ENCODE data around the gene SF1.

The SF1 gene

DNA sequence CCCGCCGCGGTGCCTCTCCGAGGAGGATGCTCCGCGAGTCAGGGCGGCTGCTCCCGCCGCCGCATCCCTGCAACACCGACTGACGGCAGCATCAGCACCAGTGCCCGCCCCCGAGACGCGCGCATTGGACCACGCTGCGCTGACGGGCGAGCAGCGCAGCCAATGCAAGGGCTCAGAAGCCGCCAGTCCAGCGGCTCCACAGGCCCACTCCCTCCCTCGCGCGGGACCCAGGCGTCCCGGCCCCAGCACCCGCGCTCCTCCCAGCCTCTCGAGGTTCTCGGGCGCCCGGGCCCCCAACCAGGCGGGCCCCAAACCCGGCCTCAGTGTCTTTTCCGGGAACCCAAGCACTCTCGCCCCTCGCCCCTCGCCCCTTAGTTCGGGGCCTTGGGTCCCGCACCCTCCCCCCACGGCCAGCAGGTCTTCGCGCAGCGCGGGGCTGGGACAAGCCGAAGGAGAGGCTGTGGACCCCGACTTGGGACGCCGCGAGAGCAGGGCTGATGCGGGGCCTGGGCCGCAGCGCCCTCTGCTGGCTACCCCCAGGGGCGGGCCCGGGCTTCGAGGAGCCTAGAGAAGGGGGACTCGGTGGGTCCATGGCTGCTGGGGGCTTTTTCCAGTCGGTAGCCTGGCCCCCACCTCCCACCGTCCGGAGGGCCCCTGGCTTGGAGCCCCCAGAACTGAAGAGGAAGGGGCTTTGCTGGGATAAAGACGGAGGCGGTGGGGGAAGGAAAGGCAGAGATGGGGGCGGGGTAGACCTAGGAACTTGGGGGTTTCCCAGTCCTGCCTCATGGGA is 55.0 kb downstream of the SF1 start, which contains the start of gene NRXN2:
Gene NRXN2, minus strand, starts transcription at position 81 of the 790 bp plus-strand sequence. CDS start 9,498 bp downstream, outside the sequence.
- DNase-seq, result peak; percentile 94

GRCh38 chr11:64722141-64723065 is 55.9 kb downstream of the SF1 start:
- no peak for DNase-seq

DNA sequence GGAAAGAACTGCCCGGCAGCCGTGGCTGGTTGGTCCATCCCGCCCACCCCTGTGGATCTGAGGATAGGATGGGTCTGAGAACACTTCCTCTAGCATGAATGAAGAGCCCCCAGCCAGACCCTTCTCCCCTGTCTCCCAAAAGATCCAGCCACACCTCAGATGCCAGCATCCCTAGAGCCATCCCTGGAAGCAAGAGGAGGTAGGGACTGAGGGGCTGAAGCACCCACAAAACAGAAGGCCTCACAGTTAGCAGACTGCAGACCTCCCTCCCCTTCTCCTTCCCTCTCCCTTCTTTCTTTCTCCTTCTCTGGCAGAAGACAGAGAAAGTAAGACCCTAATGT is 57.0 kb downstream of the SF1 start:
- DNase-seq, result no peak

GRCh38 chr11:64720640-64721358 is 57.5 kb downstream of the SF1 start:
- DNase-seq, result no peak

DNA sequence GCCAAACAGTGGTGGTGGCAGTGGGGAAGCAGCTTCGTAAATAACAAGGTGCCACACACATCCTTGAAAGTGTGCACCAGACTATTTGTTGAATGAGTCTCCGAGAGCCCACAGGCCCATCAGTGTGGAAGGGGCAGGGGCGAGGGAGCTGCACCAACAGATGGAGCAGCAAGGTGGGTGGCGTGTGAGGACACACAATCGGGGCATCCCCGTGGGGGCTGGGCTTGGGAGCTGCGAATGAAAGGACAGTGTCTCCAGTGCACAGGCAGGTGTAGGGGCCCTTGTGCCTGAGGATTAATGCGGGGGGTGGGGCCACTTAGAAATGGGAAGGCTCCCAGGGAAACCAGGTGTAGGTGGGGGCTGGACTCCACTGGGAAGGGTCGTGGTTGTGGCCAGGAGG is 58.2 kb downstream of the SF1 start:
- DNase-seq, result no peak

DNA sequence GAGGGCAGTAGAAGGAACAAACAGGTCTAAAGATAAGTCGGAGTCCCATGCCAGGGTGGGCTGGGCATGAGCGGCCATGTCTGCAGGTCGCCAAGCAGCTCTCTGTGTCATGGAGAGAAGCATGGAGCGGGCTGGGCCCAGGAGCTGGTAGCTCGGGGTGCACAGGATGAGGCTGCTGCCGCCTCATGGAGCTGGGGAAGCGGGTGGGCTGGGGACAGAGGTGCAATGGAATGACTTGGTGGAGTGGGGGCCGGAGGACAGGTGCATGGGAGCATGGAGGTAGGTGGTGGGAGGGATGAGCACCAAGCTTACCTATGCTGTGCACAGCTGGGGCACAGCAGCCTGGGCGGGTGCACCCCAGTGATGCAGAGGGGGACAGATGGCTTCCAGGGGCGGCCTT is 58.9 kb downstream of the SF1 start:
- DNase-seq, result no peak

DNA sequence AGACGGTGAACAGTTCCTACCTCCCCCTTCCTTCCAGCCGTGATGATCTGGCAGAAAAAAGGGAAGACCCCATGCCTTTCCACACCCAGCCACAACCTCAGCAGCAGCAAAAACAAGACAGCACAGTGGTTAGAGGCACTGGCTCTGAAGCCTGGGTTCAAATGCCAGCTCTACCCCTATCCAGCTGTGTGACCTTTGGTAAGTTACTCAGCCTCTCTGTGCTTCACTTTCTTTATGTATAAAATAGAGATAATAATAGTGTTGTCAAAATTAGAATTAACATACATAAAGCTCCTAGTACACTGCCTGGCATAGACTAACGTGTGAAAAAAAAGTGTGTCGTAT is 59.6 kb downstream of the SF1 start:
- DNase-seq, result no peak

DNA sequence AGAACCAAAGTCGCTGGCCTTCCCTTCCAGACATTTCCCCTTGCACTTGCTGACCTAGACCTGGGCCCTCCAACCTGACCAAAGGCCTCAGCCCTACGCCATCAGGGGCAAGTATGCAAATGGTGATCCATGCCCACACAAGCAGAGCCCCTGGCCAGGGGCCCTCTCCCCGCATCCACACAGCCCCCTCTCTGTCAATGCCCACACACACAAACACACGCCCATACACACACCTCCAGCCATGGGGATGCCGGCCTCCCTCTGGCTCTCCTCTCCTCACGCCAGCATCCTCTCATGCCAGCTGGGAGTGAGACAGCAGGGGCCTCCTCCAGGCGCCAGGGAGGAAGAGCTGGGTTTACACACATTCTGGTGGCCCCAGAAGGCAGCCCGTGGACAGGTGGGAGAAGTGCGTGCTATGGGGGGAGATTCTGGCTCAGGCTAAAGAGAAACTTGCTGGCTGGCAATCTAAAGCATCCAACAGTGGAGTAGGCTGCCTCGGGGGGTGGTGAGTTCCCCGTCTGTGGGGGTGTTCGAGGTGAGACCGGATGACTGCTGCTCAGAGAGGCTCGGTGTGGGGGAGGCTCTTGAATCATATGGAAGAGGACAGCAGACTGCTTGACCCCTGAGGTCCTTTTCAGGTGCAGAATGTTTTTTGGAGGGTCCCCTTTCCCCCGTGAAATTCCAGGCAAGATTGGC is 60.1 kb downstream of the SF1 start:
- DNase-seq, result peak; percentile 26

DNA sequence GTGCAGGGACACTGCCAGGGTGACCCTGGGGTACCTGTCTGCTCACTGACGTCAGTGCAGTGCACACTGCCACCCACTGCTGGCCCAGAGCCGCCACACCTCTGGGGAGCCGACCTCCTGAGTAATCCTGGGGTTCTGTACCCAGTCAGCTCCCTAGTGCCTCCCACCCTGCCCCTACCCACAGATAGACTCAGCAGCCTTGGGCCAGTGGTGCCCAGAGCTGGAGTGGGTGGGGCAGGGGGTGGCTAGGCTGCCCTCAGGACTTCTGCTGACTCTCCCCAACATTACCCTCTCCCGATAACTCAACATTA is 61.1 kb downstream of the SF1 start:
- DNase-seq, result no peak

GRCh38 chr11:64716473-64717267 is 61.7 kb downstream of the SF1 start:
- DNase-seq, result no peak

DNA sequence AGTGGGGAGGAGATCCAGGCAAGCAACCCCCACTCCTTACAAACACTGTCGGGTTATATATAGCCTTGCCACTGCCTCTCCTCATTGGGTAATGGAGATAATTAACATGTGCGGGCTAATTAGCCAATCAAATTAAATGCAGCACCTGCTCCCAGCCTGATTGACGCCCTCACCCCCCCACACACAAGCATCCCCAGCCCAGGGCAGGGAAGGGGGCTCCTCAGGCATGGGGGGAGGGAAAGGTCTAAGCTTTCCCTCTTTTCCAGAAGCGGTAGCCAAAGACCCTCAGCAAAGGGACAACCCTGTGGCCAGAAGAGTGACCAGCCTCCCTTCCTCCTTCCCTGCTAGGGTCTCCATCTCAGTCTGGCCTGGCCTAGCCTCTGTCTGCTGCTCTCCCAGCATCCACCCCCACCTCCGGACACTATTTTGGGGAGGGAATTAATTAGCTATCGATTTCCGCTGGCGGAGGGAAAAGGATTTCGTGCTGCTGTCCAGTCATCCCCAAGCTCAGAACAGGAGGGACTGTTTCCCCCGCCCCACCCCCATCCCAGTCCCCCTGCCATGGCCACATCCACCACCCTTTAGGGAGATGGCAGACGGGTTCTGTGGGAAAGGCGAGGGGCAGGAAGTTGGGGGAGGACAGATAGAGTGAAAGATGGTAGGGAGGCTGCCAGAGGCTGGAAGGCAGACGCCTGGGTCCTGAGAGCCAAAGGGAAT is 62.4 kb downstream of the SF1 start:
- peak; percentile 47 for DNase-seq

- DNase-seq, result no peak
These were observed 63.2 kb downstream of the SF1 start for GRCh38 chr11:64715110-64715509.

DNA sequence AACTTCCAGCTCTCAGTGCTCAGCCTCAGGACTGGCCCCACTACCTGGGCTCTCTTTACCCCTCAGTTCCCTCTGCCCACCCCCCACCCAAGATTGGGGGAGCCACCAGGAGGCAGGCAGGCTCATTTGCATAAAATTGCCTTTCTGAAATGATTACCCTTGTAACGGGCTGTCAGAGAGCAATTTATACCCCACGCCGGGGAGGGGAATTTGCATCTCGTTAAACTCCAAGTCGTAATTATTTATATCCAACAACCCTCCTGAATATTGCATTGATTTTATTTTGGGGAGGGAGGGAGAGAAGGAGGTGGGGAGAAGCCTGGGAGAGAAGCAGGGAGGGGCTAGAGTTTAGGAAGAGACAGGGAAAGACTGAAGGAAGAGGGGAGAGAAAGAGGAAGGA is 63.7 kb downstream of the SF1 start:
- DNase-seq, result no peak

Data from NCI-H69 (cell line).